NOMO-1 treated with dmso at 0.1 percent for 144 hours (cell line): ENCODE data around the gene KIAA1217.
"Not testable (repeated sequence)": the region's sequence is repeated elsewhere in the genome, so short reads cannot be mapped to it uniquely, and the experiment has no call there.

Source experiments
- DNase-seq: peaks from one replicate; lab custom pipeline; 2025; ENCODE audit not compliant: unreplicated experiment; lab: John Stamatoyannopoulos, UW

KIAA1217 gene

GRCh38 chr10:24434961-24435360, 226.0 kb downstream of the KIAA1217 start:
- no peak for DNase-seq

DNA sequence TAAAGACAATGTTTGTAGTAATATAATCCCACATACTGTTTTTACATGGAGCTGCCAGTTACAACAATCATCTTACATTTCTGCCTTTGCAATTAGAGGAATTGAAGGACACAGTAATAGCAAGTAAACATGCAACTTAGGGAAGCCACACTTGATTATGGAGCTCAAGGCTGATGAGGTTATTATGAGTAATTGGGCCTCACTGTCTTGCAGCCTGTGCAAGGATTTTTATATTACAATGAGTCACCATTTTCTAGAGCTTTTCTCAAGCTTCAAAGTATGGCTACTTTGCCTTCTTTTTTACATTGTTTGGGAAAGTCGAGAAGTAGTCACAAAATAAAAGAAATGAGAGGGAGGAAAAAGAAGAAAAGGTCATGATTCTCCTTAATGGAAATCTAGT, 226.4 kb downstream of the KIAA1217 start:
- DNase-seq, result no peak

DNA sequence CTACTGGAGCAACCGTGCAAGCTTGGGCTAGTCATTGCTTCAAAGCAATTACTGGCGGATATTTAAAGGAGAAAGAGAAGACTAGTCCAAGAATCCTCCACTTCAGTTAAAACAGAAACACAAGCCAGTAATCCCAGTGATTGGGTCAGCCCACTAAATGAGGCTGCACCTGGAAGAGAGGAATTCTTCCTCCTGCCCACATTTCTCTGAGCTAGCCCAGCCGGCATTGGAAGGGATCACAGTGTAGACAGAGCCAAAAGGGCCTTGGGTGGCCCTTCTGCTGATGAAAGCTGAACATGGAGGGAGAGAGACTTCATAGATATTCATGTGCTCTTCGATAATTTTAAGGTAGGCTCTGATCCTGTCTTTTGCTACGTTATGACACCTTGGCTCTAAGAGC, 228.4 kb downstream of the KIAA1217 start:
- no peak for DNase-seq

- DNase-seq, result no peak
Observed at GRCh38 chr10:24438800-24439199, 229.9 kb downstream of the KIAA1217 start.

DNA sequence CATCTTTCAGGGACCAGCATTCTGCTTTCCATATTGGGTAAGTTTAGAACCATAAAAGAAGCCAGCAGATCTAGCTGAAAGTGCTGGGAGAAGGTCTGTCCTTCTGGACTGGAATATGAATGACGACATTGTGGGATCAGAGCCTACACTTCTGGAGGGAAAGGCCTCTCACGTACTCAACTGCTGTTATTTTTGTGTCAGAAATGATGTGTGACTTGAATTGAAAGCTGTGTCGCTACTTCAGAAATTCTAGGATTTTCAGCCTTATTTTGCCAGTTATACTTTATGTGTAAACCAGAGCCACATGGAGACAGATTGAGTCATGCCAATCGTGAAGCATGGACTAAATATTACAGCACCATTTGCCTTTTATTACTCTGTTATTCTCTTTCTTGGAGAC, 231.0 kb downstream of the KIAA1217 start:
- DNase-seq, result no peak

DNA sequence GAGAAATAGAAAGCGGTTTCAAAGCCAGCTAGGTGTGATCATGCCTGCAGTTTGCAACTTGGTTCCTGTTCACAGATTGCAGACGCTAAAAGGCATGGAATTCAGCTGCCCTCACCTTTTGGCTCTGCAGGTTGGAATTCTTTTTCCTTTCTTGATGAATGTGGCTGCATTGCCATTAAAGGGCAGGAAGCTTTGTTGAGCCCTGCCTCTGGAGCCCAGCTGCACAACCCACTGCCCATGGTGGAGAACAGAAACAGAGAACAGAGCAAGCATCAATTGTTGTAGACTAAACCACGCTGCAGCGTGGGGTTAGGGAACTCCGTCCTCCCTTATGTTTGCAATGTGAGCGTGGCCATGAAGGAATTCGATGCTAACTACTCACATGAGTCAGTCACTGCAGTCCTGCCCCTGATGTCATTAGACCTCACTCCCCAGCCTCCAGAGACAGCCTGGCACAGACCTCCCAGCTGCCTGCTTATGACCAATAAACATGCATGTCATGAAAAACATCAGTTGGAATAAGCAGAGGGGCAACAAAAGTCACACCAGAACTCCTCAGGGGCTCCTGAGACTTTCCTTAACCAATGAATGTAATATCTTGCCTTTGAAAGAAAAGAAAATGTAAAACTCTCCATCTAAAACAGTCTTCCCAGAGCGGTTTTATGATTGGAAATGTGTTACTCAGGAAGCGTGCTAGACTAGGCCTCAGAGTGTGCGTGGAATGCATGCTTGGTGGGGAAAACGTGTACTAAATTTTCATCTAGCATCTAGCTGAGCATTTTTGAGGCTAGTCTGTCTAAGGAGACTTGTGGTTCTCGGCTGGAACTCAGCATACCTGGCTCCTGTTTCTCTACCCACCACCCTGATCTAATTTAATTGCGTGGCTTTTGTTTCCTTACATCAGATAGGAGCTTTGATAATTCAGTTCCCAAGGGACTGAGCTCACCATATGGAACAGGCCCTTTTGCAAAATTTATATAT, 232.2 kb downstream of the KIAA1217 start:
- DNase-seq, result no peak

GRCh38 chr10:24442234-24442633, 233.3 kb downstream of the KIAA1217 start:
- no peak for DNase-seq

- DNase-seq, result not testable (repeated sequence)
Observed at GRCh38 chr10:24442641-24443174, 233.8 kb downstream of the KIAA1217 start.

DNA sequence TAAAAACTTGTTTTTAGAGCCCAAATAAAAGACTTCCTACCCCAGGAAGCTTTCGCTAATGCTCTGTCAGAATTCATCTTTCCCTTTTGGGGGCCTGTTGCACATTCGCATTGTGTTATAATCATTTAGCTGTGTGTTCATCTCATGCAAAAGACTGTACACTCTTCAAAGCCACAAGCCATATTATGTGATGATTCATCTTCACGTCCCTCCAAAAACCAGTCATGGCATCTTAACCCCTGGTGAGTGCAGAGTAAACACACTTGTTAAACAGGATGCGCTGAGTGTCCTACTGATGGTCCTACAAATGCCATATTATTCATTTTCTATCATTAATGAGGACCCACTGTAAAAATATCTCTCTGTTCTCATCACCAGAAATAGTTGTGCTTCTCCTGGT, 235.4 kb downstream of the KIAA1217 start:
- no peak for DNase-seq

GRCh38 chr10:24445958-24446357, 237.0 kb downstream of the KIAA1217 start:
- DNase-seq, result not testable (repeated sequence)

DNA sequence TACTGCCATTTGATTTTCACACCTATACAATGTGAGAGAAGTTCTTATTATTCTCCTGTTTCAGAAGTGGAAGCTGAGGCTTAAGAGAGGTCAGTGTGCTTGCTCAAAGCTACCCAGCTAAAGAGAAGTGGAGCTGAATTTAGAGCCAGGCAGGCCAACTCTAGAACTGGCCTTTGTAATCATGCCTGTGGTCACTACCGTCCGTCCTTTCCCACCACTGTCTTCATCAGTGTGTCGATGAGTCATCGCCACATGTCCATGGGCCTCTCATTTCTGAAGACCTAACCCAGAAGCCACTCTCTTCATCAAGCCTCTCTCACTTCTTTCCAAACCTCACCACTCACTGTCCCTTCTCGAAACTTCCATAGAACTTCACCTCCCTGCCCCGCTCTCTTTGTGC, 237.8 kb downstream of the KIAA1217 start:
- no peak for DNase-seq

DNA sequence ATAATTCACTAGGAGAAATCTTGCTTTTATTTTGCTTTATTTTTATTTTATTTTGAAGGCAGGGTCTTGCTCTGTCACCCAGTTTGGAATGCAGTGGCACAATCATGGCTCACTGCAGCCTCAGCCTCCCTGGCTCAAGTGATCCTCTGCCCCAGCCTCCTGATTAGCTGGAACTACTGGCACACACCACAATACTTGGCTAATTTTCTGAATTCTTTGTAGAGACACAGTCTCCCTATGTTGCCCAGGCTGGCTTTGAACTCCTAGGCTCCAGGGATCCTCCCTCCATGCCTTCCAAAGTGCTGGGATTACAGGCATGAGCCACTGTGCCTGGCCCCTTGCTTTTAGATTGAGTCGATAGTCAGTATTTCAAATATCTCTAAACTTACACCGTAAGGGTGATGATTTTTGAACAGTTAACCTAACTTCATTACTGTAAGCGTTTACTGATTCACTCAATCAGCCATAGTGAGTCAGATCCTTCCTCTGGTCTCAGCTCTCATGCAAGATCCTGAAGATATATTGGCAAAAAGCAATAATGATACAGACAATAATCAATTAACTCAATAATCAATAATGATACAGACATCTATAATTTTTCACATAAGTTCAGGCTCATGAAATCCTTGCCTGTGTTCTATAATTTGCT, 239.5 kb downstream of the KIAA1217 start:
- DNase-seq, result no peak

- DNase-seq, result no peak
Observed at GRCh38 chr10:24449321-24449740, 240.4 kb downstream of the KIAA1217 start.

GRCh38 chr10:24449769-24450310, 240.9 kb downstream of the KIAA1217 start:
- no peak for DNase-seq

GRCh38 chr10:24451325-24451820, 242.4 kb downstream of the KIAA1217 start:
- no peak for DNase-seq

DNA sequence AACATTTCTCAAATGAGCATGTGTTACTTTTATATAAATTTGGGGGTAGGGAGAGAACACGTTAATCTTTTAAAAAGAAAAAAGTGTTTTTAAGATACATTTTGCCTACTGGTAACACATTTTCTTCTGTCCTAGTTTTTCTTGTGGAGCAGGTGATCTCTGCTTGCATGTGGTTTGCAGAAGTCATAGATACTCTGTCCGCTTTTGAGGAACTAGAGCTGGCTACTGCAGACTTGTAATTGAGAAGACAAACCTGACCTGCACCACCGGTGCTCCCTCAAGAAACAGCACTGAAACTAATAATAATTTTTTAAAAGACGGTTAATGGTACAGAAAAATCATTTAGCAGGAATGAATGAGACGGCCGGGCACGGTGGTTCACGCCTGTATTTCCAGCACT, 243.1 kb downstream of the KIAA1217 start:
- DNase-seq, result no peak

DNA sequence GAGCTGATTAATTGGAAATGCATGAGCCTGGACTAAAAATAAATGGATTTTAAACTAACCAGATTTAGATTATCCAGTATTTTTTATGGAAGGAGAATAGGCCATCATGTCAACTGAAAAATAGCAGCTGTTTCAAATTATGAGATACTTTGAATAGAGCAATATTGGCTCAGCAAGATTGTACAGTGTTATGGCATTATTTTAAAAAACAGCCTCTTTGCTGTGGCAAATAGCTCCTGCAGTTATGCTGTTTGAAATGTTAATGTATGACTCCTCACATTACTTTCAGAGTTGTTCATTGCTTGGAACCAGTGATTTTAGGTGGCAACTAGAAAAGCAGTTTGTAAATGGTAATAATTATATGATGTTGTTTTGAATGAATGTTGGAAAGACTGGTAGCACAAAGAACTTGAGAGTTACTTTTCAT, 244.5 kb downstream of the KIAA1217 start:
- no peak for DNase-seq

DNA sequence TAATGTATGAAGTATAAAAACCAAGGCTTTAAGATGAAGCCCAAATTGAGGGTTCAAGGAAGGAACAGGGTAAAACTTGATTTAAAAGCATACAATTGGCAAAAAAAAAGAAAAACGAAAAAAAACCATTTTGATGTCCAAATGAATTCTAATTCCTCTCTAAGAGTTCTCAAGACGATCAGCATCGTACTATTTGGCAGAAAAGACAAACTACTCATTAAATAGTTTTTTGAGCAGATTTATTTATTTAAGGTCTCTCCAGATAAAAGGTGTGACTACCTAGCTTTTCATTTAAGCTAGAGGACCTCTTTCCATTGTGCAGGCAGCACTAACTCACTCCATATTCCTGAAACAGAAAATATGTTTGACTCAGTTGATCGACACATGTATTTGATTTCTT, 245.0 kb downstream of the KIAA1217 start:
- no peak for DNase-seq

DNA sequence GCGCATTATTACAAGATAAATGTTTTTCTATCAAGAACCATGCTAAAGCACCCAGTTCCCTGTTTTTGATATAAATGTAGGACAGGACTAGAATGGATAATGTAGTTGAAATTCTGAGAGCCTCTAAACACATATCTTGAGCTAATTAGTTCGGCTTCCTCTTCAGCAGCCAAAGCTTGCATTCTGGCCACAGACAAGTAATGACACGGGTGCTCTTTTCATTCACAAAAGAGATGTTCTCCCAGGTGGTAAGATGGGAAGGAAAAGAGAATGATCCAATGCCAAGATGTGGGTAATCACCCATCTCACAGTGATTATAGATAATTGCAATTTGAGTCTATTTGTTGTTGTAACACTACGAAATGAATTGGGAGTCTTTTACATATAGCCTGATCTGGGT, 246.5 kb downstream of the KIAA1217 start:
- no peak for DNase-seq

- no peak for DNase-seq
Observed at GRCh38 chr10:24456322-24456721, 247.4 kb downstream of the KIAA1217 start.

- DNase-seq, result no peak
Observed at GRCh38 chr10:24457661-24458318, 248.9 kb downstream of the KIAA1217 start.
